DMS114 treated with DMSO at 0.1 percent for 48 hours (cell line): Measurements from ENCODE around the gene TRPC6.

ENCODE experiments used
- DNase-seq: peaks from one replicate; lab custom pipeline; 2025; ENCODE audit not compliant: unreplicated experiment; lab: John Stamatoyannopoulos, UW

Gene TRPC6

GRCh38 chr11:101583251-101584128, at the start of gene TRPC6:
TRPC6 (minus strand) TSS chr11:101584007; CDS start chr11:101583503, 504 bp downstream.
- DNase-seq = no peak

GRCh38 chr11:101620026-101620425, 36.2 kb upstream of the TRPC6 start:
- DNase-seq = no peak

- no peak for DNase-seq
Measured at GRCh38 chr11:101618709-101619108, 34.9 kb upstream of the TRPC6 start.

GRCh38 chr11:101617735-101618332, 34.0 kb upstream of the TRPC6 start:
- no peak for DNase-seq

GRCh38 chr11:101612481-101612880, 28.7 kb upstream of the TRPC6 start:
- no peak for DNase-seq

- no peak for DNase-seq
Measured at GRCh38 chr11:101600924-101601323, 17.1 kb upstream of the TRPC6 start.

GRCh38 chr11:101586965-101587364, 3.2 kb upstream of the TRPC6 start:
- DNase-seq = no peak

- no peak for DNase-seq
Measured at GRCh38 chr11:101584655-101585054, 848 bp upstream of the TRPC6 start.

GRCh38 chr11:101584129-101584515, 315 bp upstream of the TRPC6 start:
- DNase-seq = no peak

- DNase-seq = no peak
Measured at GRCh38 chr11:101582989-101583250, 887 bp downstream of the TRPC6 start.

GRCh38 chr11:101582236-101582988, 1.4 kb downstream of the TRPC6 start:
- no peak for DNase-seq

- DNase-seq = no peak
Measured at GRCh38 chr11:101577461-101577860, 6.3 kb downstream of the TRPC6 start.

- DNase-seq = no peak
Measured at GRCh38 chr11:101576456-101576855, 7.4 kb downstream of the TRPC6 start.

GRCh38 chr11:101574886-101575285, 8.9 kb downstream of the TRPC6 start:
- DNase-seq = no peak

- DNase-seq = no peak
Measured at GRCh38 chr11:101567071-101567470, 16.7 kb downstream of the TRPC6 start.

GRCh38 chr11:101566626-101567025, 17.2 kb downstream of the TRPC6 start:
- no peak for DNase-seq

- DNase-seq = no peak
Measured at GRCh38 chr11:101563166-101563565, 20.6 kb downstream of the TRPC6 start.

GRCh38 chr11:101555366-101555765, 28.4 kb downstream of the TRPC6 start:
- DNase-seq = no peak

- no peak for DNase-seq
Measured at GRCh38 chr11:101553891-101554292, 29.9 kb downstream of the TRPC6 start.

- DNase-seq = no peak
Measured at GRCh38 chr11:101552888-101553287, 30.9 kb downstream of the TRPC6 start.

GRCh38 chr11:101528541-101528940, 55.3 kb downstream of the TRPC6 start:
- no peak for DNase-seq

- DNase-seq = no peak
Measured at GRCh38 chr11:101523634-101524260, 60.1 kb downstream of the TRPC6 start.
